Measurements from ENCODE around the gene RFX3.

GRCh38 chr9:3502560-3503398, 23.0 kb downstream of the RFX3 start:
- TF ChIP-seq CTCF (IDR thresholded peaks at IDR 0.05; ENCODE audit: low read depth, low read length, missing input control) (no peak), JUND (IDR thresholded peaks at IDR 0.05) (no peak), MAX (IDR thresholded peaks at IDR 0.05) (no peak), REST (IDR thresholded peaks at IDR 0.05) (no peak)

Measured in liver (tissue), 3 donors.